Measurements from ENCODE around the gene CYTL1.

Gene CYTL1

GRCh38 chr4:5030927-5031326 lies 11.7 kb upstream of the CYTL1 start:
- Mint-ChIP-seq H3K27ac (peak overlapping the region in 1 of 3 experiments; percentile 48), H3K36me3 (ENCODE audit: low read depth) (no peaks in the 10 kb centered on the region), H3K4me3 (no peak overlapping the region), H3K9me3 (no peaks in the 10 kb centered on the region), H3K4me1 (peaks cover 45% of the 10 kb centered on the region), H3K27me3 (ENCODE audit: low read depth) (peaks cover 16% of the 10 kb centered on the region)
- no peak for TF ChIP-seq CTCF (IDR thresholded peaks at IDR 0.05; ENCODE audit: unreplicated experiment in 3 of 3)

GRCh38 chr4:5030221-5030620 lies 11.0 kb upstream of the CYTL1 start:
- Mint-ChIP-seq H3K4me3 (no peak overlapping the region), H3K9me3 (peaks cover 4% of the 10 kb centered on the region), H3K36me3 (ENCODE audit: low read depth) (no peaks in the 10 kb centered on the region), H3K4me1 (peaks cover 45% of the 10 kb centered on the region), H3K27ac (peak overlapping the region in 1 of 3 experiments; percentile 24), H3K27me3 (ENCODE audit: low read depth) (peaks cover 16% of the 10 kb centered on the region)
- TF ChIP-seq CTCF (IDR thresholded peaks at IDR 0.05; ENCODE audit: unreplicated experiment in 3 of 3): no peak

- Mint-ChIP-seq H3K27me3 (ENCODE audit: low read depth) (peaks cover 16% of the 10 kb centered on the region), H3K4me1 (peaks cover 39% of the 10 kb centered on the region), H3K27ac (no peak overlapping the region), H3K4me3 (no peak overlapping the region), H3K9me3 (peaks cover 5% of the 10 kb centered on the region), H3K36me3 (ENCODE audit: low read depth) (no peaks in the 10 kb centered on the region)
- no peak for TF ChIP-seq CTCF (IDR thresholded peaks at IDR 0.05; ENCODE audit: unreplicated experiment in 3 of 3)
Observed at GRCh38 chr4:5029447-5029846, 10.2 kb upstream of the CYTL1 start.

- Mint-ChIP-seq H3K4me3 (no peak overlapping the region), H3K9me3 (peaks cover 11% of the 10 kb centered on the region), H3K27ac (peak overlapping the region in 1 of 3 experiments; percentile 53), H3K36me3 (ENCODE audit: low read depth) (no peaks in the 10 kb centered on the region), H3K4me1 (peaks cover 30% of the 10 kb centered on the region), H3K27me3 (ENCODE audit: low read depth) (peaks cover 16% of the 10 kb centered on the region)
- TF ChIP-seq CTCF (IDR thresholded peaks at IDR 0.05; ENCODE audit: unreplicated experiment in 3 of 3): no peak
Observed at GRCh38 chr4:5028480-5028879, 9.2 kb upstream of the CYTL1 start.

DNA sequence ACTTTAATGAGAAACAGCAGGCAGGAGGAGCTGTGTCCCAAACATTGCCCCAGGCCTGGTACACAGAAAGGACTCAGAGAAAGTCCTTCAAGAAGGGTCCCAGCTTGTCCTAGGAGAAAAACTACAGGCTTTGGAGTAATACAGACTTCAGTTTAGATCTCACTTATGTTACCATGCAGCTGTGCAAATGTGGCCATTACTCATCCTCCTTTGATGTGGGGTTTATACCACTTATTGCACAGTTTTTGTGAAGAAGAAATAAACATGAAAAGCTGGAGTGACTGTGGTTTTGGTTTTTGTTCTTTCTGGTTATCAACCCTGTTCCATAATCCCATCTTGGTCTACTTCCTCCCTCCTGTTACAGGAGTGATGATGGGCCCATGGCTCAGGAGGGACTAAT lies 8.1 kb upstream of the CYTL1 start:
- Mint-ChIP-seq H3K9me3 (peaks cover 18% of the 10 kb centered on the region), H3K36me3 (ENCODE audit: low read depth) (no peaks in the 10 kb centered on the region), H3K27me3 (ENCODE audit: low read depth) (peaks cover 19% of the 10 kb centered on the region), H3K4me3 (no peak overlapping the region), H3K4me1 (peaks cover 19% of the 10 kb centered on the region), H3K27ac (no peak overlapping the region)
- no peak for TF ChIP-seq CTCF (IDR thresholded peaks at IDR 0.05; ENCODE audit: unreplicated experiment in 3 of 3)

- no peak for TF ChIP-seq CTCF (IDR thresholded peaks at IDR 0.05; ENCODE audit: unreplicated experiment in 3 of 3)
- peaks cover 12% of the 10 kb centered on the region for H3K4me1 Mint-ChIP-seq
- H3K27me3 Mint-ChIP-seq (ENCODE audit: low read depth): peaks cover 19% of the 10 kb centered on the region
- no peaks in the 10 kb centered on the region for H3K36me3 Mint-ChIP-seq (ENCODE audit: low read depth)
- H3K9me3 Mint-ChIP-seq: peaks cover 18% of the 10 kb centered on the region
- no peak overlapping the region for H3K27ac Mint-ChIP-seq
- no peak overlapping the region for H3K4me3 Mint-ChIP-seq
Observed at GRCh38 chr4:5026371-5026770, 7.1 kb upstream of the CYTL1 start.
